B cell (primary cell): ENCODE measurements around the gene TNFAIP2. TPM values are rescaled to one million over a fixed set of nuclear protein-coding genes. Genes with fewer than 3 reads are reported as not detected.

Source experiments
- ATAC-seq: fragments of 200-7000 bp; cut with Tn5 transposase; one replicate; pipeline ENCODE4 v1.10.0; 2021; ENCODE audit warnings: low read depth, mild to moderate bottlenecking, moderate number of reproducible peaks, moderate library complexity
- CTCF ChIA-PET: fragments of 350-600 bp; sonication (Branson Sonifier 250); formaldehyde crosslinking; loops from one replicate; lab custom pipeline; 2021; ENCODE audit warnings: antibody characterized with exemption, inconsistent platforms; lab: Charles Lee
- POLR2A ChIA-PET: fragments of 350-600 bp; sonication (Branson Sonifier 250); formaldehyde crosslinking; loops from one replicate; lab custom pipeline; 2021; ENCODE audit warnings: antibody characterized with exemption; lab: Charles Lee
- DNase-seq: peaks from one replicate; pipeline ENCODE4 v3.0.0; 2013
- H2AFZ ChIP-seq: 2 replicates; pipeline ENCODE4 v1.6.1; 2012; ENCODE audit warnings: mild to moderate bottlenecking, low read depth, low read length; ENCODE audit not compliant: insufficient read depth, poor library complexity, severe bottlenecking
- H3K27ac ChIP-seq, 2 donors: 1 replicate in 1 of 2; 2 replicates in 1 of 2; pipeline ENCODE4 v1.5.1; 2012 to 2013; ENCODE audit warnings: low read length in 2 of 2, mild to moderate bottlenecking in 2 of 2, moderate library complexity in 1 of 2
- H3K27me3 ChIP-seq, 4 experiments: fragments of 200-600 bp in 1 of 4; sonication (generic) in 1 of 4; replicated peaks in 1 of 4; 1 replicate in 2 of 4; 2 replicates in 2 of 4; pipeline versions ENCODE4 v1.6.1 to v1.7.0; 2013 to 2016; ENCODE audit warnings: low read length in 3 of 4, mild to moderate bottlenecking in 2 of 4, mixed read lengths in 1 of 4, moderate library complexity in 1 of 4; ENCODE audit not compliant: insufficient read depth in 4 of 4, control insufficient read depth in 3 of 4; ENCODE audit errors: control extremely low read depth in 1 of 4
- H3K36me3 ChIP-seq, 2 experiments: replicated peaks in 1 of 2; 1 replicate in 1 of 2; 2 replicates in 1 of 2; pipeline versions ENCODE4 v1.6.1 to v1.7.1; 2013; ENCODE audit warnings: low read length in 1 of 2; ENCODE audit not compliant: insufficient read depth in 2 of 2, control insufficient read depth in 1 of 2; ENCODE audit errors: control extremely low read depth in 1 of 2, extremely low read depth in 1 of 2
- H3K4me1 ChIP-seq, 2 donors: fragments of 200-600 bp in 1 of 2; sonication (generic) in 1 of 2; 1 replicate in 1 of 2; 2 replicates in 1 of 2; pipeline versions ENCODE4 v1.5.1 to v1.6.1; 2013 to 2017; ENCODE audit warnings: low read length in 2 of 2; ENCODE audit not compliant: control insufficient read depth in 2 of 2, insufficient read depth in 2 of 2
- H3K4me2 ChIP-seq: replicated peaks from 2 replicates; pipeline ENCODE3; 2012; ENCODE audit warnings: mild to moderate bottlenecking, low read depth, low read length; ENCODE audit not compliant: poor library complexity, severe bottlenecking
- H3K4me3 ChIP-seq, 5 experiments: fragments of 200-600 bp in 1 of 5; sonication (generic) in 1 of 5; 1 replicate in 3 of 5; 2 replicates in 2 of 5; pipeline versions ENCODE4 v1.5.1 to v1.7.0; 2011 to 2016; ENCODE audit warnings: low read length in 4 of 5, mild to moderate bottlenecking in 4 of 5, low read depth in 2 of 5, control low read depth in 1 of 5, moderate library complexity in 1 of 5; ENCODE audit not compliant: insufficient read depth in 1 of 5; ENCODE audit errors: control extremely low read depth in 1 of 5, extremely low read depth in 1 of 5
- H3K79me2 ChIP-seq: fragments of 200-600 bp; sonication (generic); one replicate; pipeline ENCODE4 v1.6.0; 2016; ENCODE audit warnings: low read length; ENCODE audit not compliant: control insufficient read depth, insufficient read depth
- H3K9ac ChIP-seq: fragments of 200-600 bp; sonication (generic); 2 replicates; pipeline ENCODE4 v1.6.1; 2017; ENCODE audit warnings: mild to moderate bottlenecking, low read length, moderate library complexity
- H3K9me3 ChIP-seq, 3 donors: one replicate each; pipeline versions ENCODE4 v1.6.1 to v1.7.1; 2013; ENCODE audit warnings: low read length in 2 of 3; ENCODE audit not compliant: control insufficient read depth in 2 of 3, insufficient read depth in 1 of 3; ENCODE audit errors: control extremely low read depth in 1 of 3
- H4K20me1 ChIP-seq: 2 replicates; pipeline ENCODE4 v1.6.0; 2012; ENCODE audit warnings: mild to moderate bottlenecking, low read length; ENCODE audit not compliant: insufficient read depth, control insufficient read depth, poor library complexity, severe bottlenecking
- H3K27ac Mint-ChIP-seq: one replicate; pipeline ENCODE4 v1.8.0; 2021; ENCODE audit warnings: mixed read lengths
- H3K27me3 Mint-ChIP-seq: one replicate; pipeline ENCODE4 v1.8.0; 2021; ENCODE audit warnings: mixed read lengths
- H3K4me1 Mint-ChIP-seq: one replicate; pipeline ENCODE4 v1.8.0; 2021; ENCODE audit warnings: mixed read lengths
- H3K4me3 Mint-ChIP-seq: one replicate; pipeline ENCODE4 v1.8.0; 2021; ENCODE audit warnings: mixed read lengths
- H3K9me3 Mint-ChIP-seq: one replicate; pipeline ENCODE4 v1.8.0; 2022; ENCODE audit warnings: mixed read lengths; ENCODE audit not compliant: insufficient read depth
- CTCF ChIP-seq: fragments of 200-600 bp; IDR thresholded peaks from one replicate; pipeline ENCODE4 v1.8.0; 2022; ENCODE audit warnings: antibody characterized with exemption, mild to moderate bottlenecking
- EZH2 ChIP-seq: IDR thresholded peaks from 2 replicates; pipeline ENCODE4 v1.6.1; 2012; ENCODE audit warnings: borderline replicate concordance, low read depth, mild to moderate bottlenecking, moderate library complexity, low read length; ENCODE audit not compliant: insufficient read depth, poor library complexity, severe bottlenecking
- WGBS: methylation state at CpG from one replicate; pipeline ENCODE4 v1.1.5; 2013; ENCODE audit warnings: missing lambda C conversion rate; ENCODE audit not compliant: insufficient coverage; 5-methylcytosine and 5-hydroxymethylcytosine counted together
- intact Hi-C: fragments of 100-400 bp; cut with micrococcal nuclease; formaldehyde crosslinking; loops from one replicate; pipeline ENCODE4 v1.10.0; 2022
- polyA plus RNA-seq: library from polyadenylated mRNA; depleted of rRNA; stranded (reverse); fragments of >200 nt; gene quantifications from 2 replicates; pipeline ENCODE4 v1.2.3, GENCODE V29; 2012
- total RNA-seq, 2 donors: library from RNA; stranded (reverse); fragments of 120-200 nt in 1 of 2; gene quantifications; 1 replicate in 1 of 2; 2 replicates in 1 of 2; pipeline versions ENCODE4 v1.2.3 to v1.2.4, GENCODE V29; 2013 to 2022

Gene TNFAIP2
- total and polyA plus RNA-seq, 2 donors (not counting 1 experiment from before 2014, with no cell fraction given), result 1.5 to 9.0 TPM

- intact Hi-C loops, result no loop called here
- POLR2A ChIA-PET, result no interaction called here
- CTCF ChIA-PET, result no interaction called here
Measured at GRCh38 chr14:103097994-103098957, 25.0 kb upstream of the TNFAIP2 start.

More at GRCh38 chr14:103097994-103098957, 25.0 kb upstream of the TNFAIP2 start:
- H3K27ac ChIP-seq, result no peak overlapping the region
- H3K9me3 ChIP-seq, result peaks cover 0 to 8% (median 0%) of the 10 kb centered on the region in 3 donors
- H3K4me3 ChIP-seq, result no peak overlapping the region
- no peaks in the 10 kb centered on the region for H3K36me3 ChIP-seq
- H3K27me3 ChIP-seq, result peaks cover 0 to 19% (median 7%) of the 10 kb centered on the region in 4 experiments
- H2AFZ ChIP-seq, result no peak overlapping the region
- no peak for TF ChIP-seq EZH2
- TF ChIP-seq CTCF, result no peak
- peaks cover 20 to 28% of the 10 kb centered on the region in 2 donors for H3K4me1 ChIP-seq
- H3K27me3 Mint-ChIP-seq, result peaks cover 10% of the 10 kb centered on the region
- no peak overlapping the region for H3K9ac ChIP-seq
- H3K4me1 Mint-ChIP-seq, result peaks cover 16% of the 10 kb centered on the region
- ATAC-seq (no peak), DNase-seq (no peak)
- H3K27ac Mint-ChIP-seq, result no peak overlapping the region
- H3K4me3 Mint-ChIP-seq, result no peak overlapping the region
- H4K20me1 ChIP-seq, result no peaks in the 10 kb centered on the region
- no peaks in the 10 kb centered on the region for H3K9me3 Mint-ChIP-seq
- no peaks in the 10 kb centered on the region for H3K79me2 ChIP-seq
- WGBS, result 87% methylated on average over 28 of the region's 31 CpGs
- no peak overlapping the region for H3K4me2 ChIP-seq
